K562 (cell line): ENCODE results near the gene CUX1. TPM values are rescaled to one million over a fixed set of nuclear protein-coding genes. Genes with fewer than 3 reads are reported as not detected.
A peak's percentile ranks its signal among the peaks of the same experiment; 100 is the strongest.

ENCODE experiments used
- ATAC-seq: fragments of 200-7000 bp; cut with Tn5 transposase; 3 replicates; pipeline ENCODE4 v1.9.1; 2020; ENCODE audit warnings: moderate library complexity
- BruUV-seq: library from RNA; stranded (reverse); fragments of 400-500 nt; replicated peaks from 2 replicates; lab custom pipeline; 2021; lab: Mats Ljungman, UMichigan
- CTCF ChIA-PET: fragments of 300-600 bp; formaldehyde crosslinking; extraction: SDS; loops from one replicate; lab custom pipeline; 2021; ENCODE audit warnings: low intra/inter-chr PET ratio; lab: Yijun Ruan, JAX
- POLR2A ChIA-PET: fragments of 300-600, 350-650 bp; sonication (Branson Sonifier 250); formaldehyde crosslinking; extraction: SDS; loops from one replicate; lab custom pipeline; 2021; ENCODE audit warnings: antibody characterized with exemption, inconsistent platforms; lab: Yijun Ruan, JAX
- DNase-seq, 4 experiments: peaks; one replicate each; pipeline versions ENCODE4 v3.0.0 to v3.0.0-alpha.2; 2011 to 2018; ENCODE audit warnings: low spot score in 3 of 4, mixed read lengths in 3 of 4; ENCODE audit errors: extremely low read depth in 1 of 4
- FAIRE-seq: peaks from 2 replicates; lab custom pipeline; 2011; peaks lifted over from hg19 to GRCh38; lab: Jason Lieb, UNC
- H2AFZ ChIP-seq: 2 replicates; pipeline ENCODE4 v1.6.0; 2011; ENCODE audit warnings: low read depth, low read length, control low read depth, inconsistent platforms
- H3K27ac ChIP-seq: fragments of 200-600 bp; 3 replicates; pipeline ENCODE4 v1.8.0; 2011; ENCODE audit warnings: low read depth, mild to moderate bottlenecking, control low read depth, inconsistent platforms, low read length, moderate library complexity, mixed read lengths; ENCODE audit errors: extremely low read depth
- H3K27me3 ChIP-seq, 2 experiments: fragments of 300-600 bp in 1 of 2; 2 replicates in 1 of 2; 3 replicates in 1 of 2; pipeline versions ENCODE4 v1.6.0 to v1.8.0; 2011; ENCODE audit warnings: inconsistent platforms in 2 of 2, low read length in 2 of 2, mild to moderate bottlenecking in 1 of 2, mixed read lengths in 1 of 2, moderate library complexity in 1 of 2; ENCODE audit not compliant: control insufficient read depth in 2 of 2, insufficient read depth in 2 of 2
- H3K36me3 ChIP-seq: fragments of 300-600 bp; 3 replicates; pipeline ENCODE4 v1.8.0; 2011; ENCODE audit warnings: mild to moderate bottlenecking, low read length, inconsistent platforms; ENCODE audit not compliant: control insufficient read depth, insufficient read depth
- H3K4me1 ChIP-seq, 2 experiments: fragments of 200-600 bp in 1 of 2; replicated peaks in 1 of 2; 2 replicates in 1 of 2; 3 replicates in 1 of 2; pipeline versions ENCODE4 v1.5.1 to v1.8.0; 2011; ENCODE audit warnings: inconsistent platforms in 2 of 2, low read length in 2 of 2, mild to moderate bottlenecking in 1 of 2, mixed read lengths in 1 of 2, moderate library complexity in 1 of 2; ENCODE audit not compliant: control insufficient read depth in 2 of 2, insufficient read depth in 2 of 2
- H3K4me2 ChIP-seq: 2 replicates; pipeline ENCODE4 v1.6.1; 2011; ENCODE audit warnings: low read length, control low read depth, inconsistent platforms, mixed read lengths; ENCODE audit not compliant: insufficient read depth
- H3K4me3 ChIP-seq: fragments of 200-600 bp; sonication (generic), shearing (Covaris generic); 2 replicates; pipeline ENCODE4 v1.5.1; 2016; ENCODE audit warnings: control low read depth, inconsistent platforms
- H3K79me2 ChIP-seq: fragments of 200-600 bp; 3 replicates; pipeline ENCODE4 v1.8.0; 2011; ENCODE audit warnings: low read length, inconsistent platforms; ENCODE audit not compliant: control insufficient read depth, insufficient read depth
- H3K9ac ChIP-seq, 2 experiments: 2 replicates each; pipeline versions ENCODE4 v1.6.0 to v1.6.1; 2011; ENCODE audit warnings: low read depth in 2 of 2, low read length in 2 of 2, control low read depth in 1 of 2, inconsistent platforms in 1 of 2, mild to moderate bottlenecking in 1 of 2, mixed read lengths in 1 of 2; ENCODE audit not compliant: insufficient read depth in 1 of 2
- H3K9me1 ChIP-seq: one replicate; pipeline ENCODE4 v1.6.0; 2011; ENCODE audit warnings: inconsistent platforms, mild to moderate bottlenecking, low read length, moderate library complexity; ENCODE audit not compliant: control insufficient read depth, insufficient read depth
- H3K9me3 ChIP-seq: replicated peaks from 2 replicates; pipeline ENCODE4 v1.5.1; 2011; ENCODE audit warnings: low read depth, low read length, inconsistent platforms; ENCODE audit not compliant: control insufficient read depth, insufficient read depth
- H4K20me1 ChIP-seq: replicated peaks from 2 replicates; pipeline ENCODE4 v1.6.1; 2011; ENCODE audit warnings: low read length, inconsistent platforms, mixed read lengths; ENCODE audit not compliant: control insufficient read depth, insufficient read depth
- ARID1B ChIP-seq: fragments of 450-650 bp; IDR thresholded peaks from 2 replicates; pipeline ENCODE4 v1.6.1; 2016; ENCODE audit warnings: antibody characterized with exemption, mild to moderate bottlenecking, inconsistent platforms
- ELF1 ChIP-seq: fragments of 200-800 bp; sonication (Bioruptor generic); IDR thresholded peaks from 2 replicates; pipeline ENCODE4 v1.6.1; 2016; ENCODE audit warnings: missing genetic modification characterization, missing compliant biosample characterization
- IRF2 ChIP-seq: sonication (generic); formaldehyde crosslinking; IDR thresholded peaks from 2 replicates; pipeline ENCODE4 v1.8.1; 2022; ENCODE audit warnings: mild to moderate bottlenecking, missing genetic modification reagents
- KDM1A ChIP-seq, 2 experiments: fragments of 450-650 bp; IDR thresholded peaks; 2 replicates each; pipeline ENCODE4 v1.6.1; 2016; ENCODE audit warnings: mild to moderate bottlenecking in 2 of 2
- NRF1 ChIP-seq, 2 experiments: fragments of 450-650 bp; IDR thresholded peaks in 1 of 2; conservative IDR thresholded peaks in 1 of 2; 2 replicates each; pipeline ENCODE4 v1.6.1; 2014; ENCODE audit warnings: mild to moderate bottlenecking in 2 of 2
- TEAD4 ChIP-seq, 2 experiments: sonication (generic) in 1 of 2; formaldehyde crosslinking in 1 of 2; IDR thresholded peaks; 2 replicates each; pipeline versions ENCODE4 v1.6.1 to v1.8.0; 2012 to 2022; ENCODE audit warnings: borderline replicate concordance in 1 of 2, inconsistent platforms in 1 of 2, low read length in 1 of 2, mild to moderate bottlenecking in 1 of 2, missing genetic modification reagents in 1 of 2
- YY1 ChIP-seq, 3 experiments: IDR thresholded peaks; 2 replicates each; pipeline ENCODE4 v1.6.1; 2011; ENCODE audit warnings: low read length in 2 of 3, mild to moderate bottlenecking in 2 of 3, moderate library complexity in 2 of 3, borderline replicate concordance in 1 of 3, control low read depth in 1 of 3, low read depth in 1 of 3; ENCODE audit not compliant: insufficient read depth in 3 of 3, insufficient replicate concordance in 2 of 3, control insufficient read depth in 1 of 3, insufficient read length in 1 of 3; ENCODE audit errors: extremely low read depth in 1 of 3
- ZNF316 ChIP-seq: fragments of 450-650 bp; IDR thresholded peaks from 2 replicates; pipeline ENCODE4 v1.6.1; 2016
- ZNF444 ChIP-seq: fragments of 250-450 bp; sonication (Bioruptor Pico); IDR thresholded peaks from 2 replicates; pipeline ENCODE4 v1.4.0; 2020; ENCODE audit warnings: mild to moderate bottlenecking, moderate library complexity
- ZNF507 ChIP-seq: conservative IDR thresholded peaks from 2 replicates; pipeline ENCODE4 v1.6.1; 2017; ENCODE audit warnings: missing genetic modification characterization, missing compliant biosample characterization
- ZNF699 ChIP-seq: fragments of 250-450 bp; sonication (Bioruptor Pico); IDR thresholded peaks from 2 replicates; pipeline ENCODE4 v1.8.0; 2021; ENCODE audit warnings: mild to moderate bottlenecking, moderate library complexity; ENCODE audit not compliant: insufficient replicate concordance
- WGBS: fragments of 100-300 bp; shearing (Covaris generic); methylation state at CpG from one replicate; pipeline ENCODE4 v1.1.6; 2016; ENCODE audit warnings: low coverage, mixed read lengths; ENCODE audit not compliant: insufficient coverage; ENCODE audit errors: missing lambda C conversion rate; 5-methylcytosine and 5-hydroxymethylcytosine counted together
- in situ Hi-C: fragments of 300-500 bp; cut with MboI; formaldehyde crosslinking; loops from 4 replicates; pipeline ENCODE4 v1.15.0; 2018; ENCODE audit warnings: inconsistent platforms, mixed read lengths
- intact Hi-C: fragments of 100-400 bp; cut with micrococcal nuclease; formaldehyde crosslinking; loops from 2 replicates; pipeline ENCODE4 v1.14.2; 2022
- polyA plus RNA-seq, 8 experiments: library from polyadenylated mRNA; depleted of rRNA in 4 of 8; stranded (reverse) in 5 of 8; unstranded in 3 of 8; fragments of >200 nt; fragmentation: Nextera tagmentation in 2 of 8; fragmentation: Illumina TruSeq in 1 of 8; extraction: Ambion mirVana in 2 of 8; extraction: Trizol in 1 of 8; gene quantifications; 2 replicates each; pipeline versions ENCODE4 v1.2.1 to v1.2.3, GENCODE V29; 2011 to 2014; ENCODE audit warnings: inconsistent platforms in 1 of 8, missing spikeins in 1 of 8
- total RNA-seq, 7 experiments: library from RNA; depleted of rRNA in 6 of 7; stranded (reverse); fragments of >200 nt in 6 of 7; fragmentation: Illumina TruSeq in 2 of 7; extraction: Trizol in 2 of 7; gene quantifications; 2 replicates each; pipeline versions ENCODE4 v1.2.1 to v1.2.3, GENCODE V29; 2011 to 2021; ENCODE audit warnings: low replicate concordance in 1 of 7
- TF ChIP-seq, protein P1 (sequence below), 3 experiments: IDR thresholded peaks in 2 of 3; conservative IDR thresholded peaks in 1 of 3; 2 replicates each; pipeline ENCODE4 v1.5.1; 2011 to 2012; ENCODE audit warnings: low read length in 3 of 3, mild to moderate bottlenecking in 3 of 3, control low read depth in 2 of 3, improper control_type of control experiment in 1 of 3, inconsistent platforms in 1 of 3, low read depth in 1 of 3, mixed read lengths in 1 of 3, moderate library complexity in 1 of 3; ENCODE audit not compliant: insufficient read depth in 2 of 3
- TF ChIP-seq, protein P2 (sequence below): fragments of 450-650 bp; formaldehyde crosslinking; IDR thresholded peaks from 2 replicates; pipeline ENCODE4 v1.4.0; 2022; ENCODE audit warnings: mild to moderate bottlenecking, moderate library complexity

The CUX1 gene
- total and polyA plus RNA-seq, 9 of the 15 experiments (the other 6 are each of a cell fraction or from before 2014, with no cell fraction given), result 3.6 to 55.3 (median 25.2) TPM

DNA sequence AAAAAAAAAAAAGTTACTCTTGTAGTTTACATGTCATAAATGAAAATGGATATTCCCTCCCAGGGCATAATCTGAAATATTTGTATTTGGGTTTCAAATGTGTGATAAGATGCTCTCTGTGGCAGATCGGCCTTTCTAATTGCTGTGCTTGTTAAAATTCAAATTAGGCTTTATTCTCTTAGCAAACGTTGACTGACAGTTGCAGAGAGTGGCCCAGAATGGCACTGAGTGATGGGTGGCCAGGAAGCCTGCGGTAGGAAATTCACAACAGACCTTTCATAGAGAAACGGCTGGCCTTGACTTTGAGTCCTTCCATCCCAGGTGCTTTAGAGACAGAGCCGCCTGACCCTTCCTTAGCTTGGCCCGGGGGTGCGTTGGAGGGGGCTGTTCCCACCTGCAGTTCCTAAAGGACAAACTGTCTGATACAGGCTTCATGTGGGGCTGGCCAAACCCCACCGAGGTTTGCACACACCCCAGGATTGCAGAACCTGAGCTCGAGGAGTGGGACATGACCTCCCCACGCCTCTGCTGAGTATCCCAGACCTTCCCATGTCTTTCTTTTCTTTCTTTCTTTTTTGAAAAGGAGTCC, 152.7 kb downstream of the CUX1 start:
- H3K9ac ChIP-seq, result peak overlapping the region in 1 of 2 experiments; percentile 50; a peak in 1 of 4 replicates
- no peak overlapping the region for H2AFZ ChIP-seq
- no peak for FAIRE-seq
- no TSS peak for BruUV-seq
- H3K9me3 ChIP-seq, result no peaks in the 10 kb centered on the region
- intact Hi-C loops, result no loop called here
- in situ Hi-C loops, result no loop called here
- POLR2A ChIA-PET, result interaction anchor here (0.7 to 1.6 kb wide), 2 partner anchors 16 to 111 kb away, joined by 3 read pairs; no protein-coding TSS in a partner anchor
- peaks cover 4 to 18% of the 10 kb centered on the region in 2 experiments; a peak in 3 of 5 replicates for H3K4me1 ChIP-seq
- peaks cover 3% of the 10 kb centered on the region; the same call in 1 of the 2 replicates for H4K20me1 ChIP-seq
- CTCF ChIA-PET, result no interaction called here
- H3K36me3 ChIP-seq, result no peaks in the 10 kb centered on the region
- H3K79me2 ChIP-seq, result peaks cover 13% of the 10 kb centered on the region; the same call in 2 of the 3 replicates
- H3K27ac ChIP-seq, result no peak overlapping the region
- no peak for ATAC-seq
- H3K4me2 ChIP-seq, result no peak overlapping the region
- no peak for DNase-seq
- H3K9me1 ChIP-seq, result no peaks in the 10 kb centered on the region
- 80% methylated on average over 10 of the region's 10 CpGs for WGBS
- no peak for TF ChIP-seq KDM1A (IDR thresholded peaks at IDR 0.05)
- TF ChIP-seq YY1 (IDR thresholded peaks at IDR 0.05; ENCODE audit: borderline replicate concordance in 1 of 3, control insufficient read depth in 1 of 3, extremely low read depth in 1 of 3, insufficient read depth in 3 of 3, insufficient read length in 1 of 3, insufficient replicate concordance in 2 of 3, low read depth in 1 of 3, low read length in 2 of 3), result no peak
- TF ChIP-seq, protein P1, sequence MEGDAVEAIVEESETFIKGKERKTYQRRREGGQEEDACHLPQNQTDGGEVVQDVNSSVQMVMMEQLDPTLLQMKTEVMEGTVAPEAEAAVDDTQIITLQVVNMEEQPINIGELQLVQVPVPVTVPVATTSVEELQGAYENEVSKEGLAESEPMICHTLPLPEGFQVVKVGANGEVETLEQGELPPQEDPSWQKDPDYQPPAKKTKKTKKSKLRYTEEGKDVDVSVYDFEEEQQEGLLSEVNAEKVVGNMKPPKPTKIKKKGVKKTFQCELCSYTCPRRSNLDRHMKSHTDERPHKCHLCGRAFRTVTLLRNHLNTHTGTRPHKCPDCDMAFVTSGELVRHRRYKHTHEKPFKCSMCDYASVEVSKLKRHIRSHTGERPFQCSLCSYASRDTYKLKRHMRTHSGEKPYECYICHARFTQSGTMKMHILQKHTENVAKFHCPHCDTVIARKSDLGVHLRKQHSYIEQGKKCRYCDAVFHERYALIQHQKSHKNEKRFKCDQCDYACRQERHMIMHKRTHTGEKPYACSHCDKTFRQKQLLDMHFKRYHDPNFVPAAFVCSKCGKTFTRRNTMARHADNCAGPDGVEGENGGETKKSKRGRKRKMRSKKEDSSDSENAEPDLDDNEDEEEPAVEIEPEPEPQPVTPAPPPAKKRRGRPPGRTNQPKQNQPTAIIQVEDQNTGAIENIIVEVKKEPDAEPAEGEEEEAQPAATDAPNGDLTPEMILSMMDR (IDR thresholded peaks at IDR 0.05 in 2 of 3, conservative IDR thresholded peaks at IDR 0.05 in 1 of 3; ENCODE audit: insufficient read depth in 2 of 3, low read depth in 1 of 3, low read length in 3 of 3), result no peak
- TF ChIP-seq, protein P2, sequence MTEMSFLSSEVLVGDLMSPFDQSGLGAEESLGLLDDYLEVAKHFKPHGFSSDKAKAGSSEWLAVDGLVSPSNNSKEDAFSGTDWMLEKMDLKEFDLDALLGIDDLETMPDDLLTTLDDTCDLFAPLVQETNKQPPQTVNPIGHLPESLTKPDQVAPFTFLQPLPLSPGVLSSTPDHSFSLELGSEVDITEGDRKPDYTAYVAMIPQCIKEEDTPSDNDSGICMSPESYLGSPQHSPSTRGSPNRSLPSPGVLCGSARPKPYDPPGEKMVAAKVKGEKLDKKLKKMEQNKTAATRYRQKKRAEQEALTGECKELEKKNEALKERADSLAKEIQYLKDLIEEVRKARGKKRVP (CRISPR knock-in tag), result no peak
- no peak for TF ChIP-seq ARID1B
- TF ChIP-seq ZNF507 (tag), result no peak
- TF ChIP-seq ZNF444 (CRISPR knock-in tag), result no peak
- no peak for TF ChIP-seq ZNF699 (CRISPR knock-in tag)
- TF ChIP-seq NRF1 (conservative IDR thresholded peaks at IDR 0.05 in 1 of 2, IDR thresholded peaks at IDR 0.05 in 1 of 2), result no peak
- no peak for TF ChIP-seq IRF2 (CRISPR knock-in tag)
- no peak for TF ChIP-seq TEAD4 (IDR thresholded peaks at IDR 0.05; ENCODE audit: low read length)
- TF ChIP-seq TEAD4 (CRISPR knock-in tag; IDR thresholded peaks at IDR 0.05; ENCODE audit: borderline replicate concordance), result no peak
- TF ChIP-seq ZNF316, result no peak
- TF ChIP-seq ELF1 (tag), result no peak
- no peak overlapping the region for H3K4me3 ChIP-seq
- H3K27me3 ChIP-seq, result no peaks in the 10 kb centered on the region
